ENCODE data around the gene CAPNS2. TPM values are rescaled to one million over a fixed set of nuclear protein-coding genes. Genes with fewer than 3 reads are reported as not detected.
"Not testable (repeated sequence)": the region's sequence is repeated elsewhere in the genome, so short reads cannot be mapped to it uniquely, and the experiment has no call there.

Gene CAPNS2
- total RNA-seq, 1 experiment from 2014 or later, result not detected

GRCh38 chr16:55567382-55567781, 898 bp downstream of the CAPNS2 start:
- no peak for DNase-seq (ENCODE audit: extremely low read depth, low read depth)

DNA sequence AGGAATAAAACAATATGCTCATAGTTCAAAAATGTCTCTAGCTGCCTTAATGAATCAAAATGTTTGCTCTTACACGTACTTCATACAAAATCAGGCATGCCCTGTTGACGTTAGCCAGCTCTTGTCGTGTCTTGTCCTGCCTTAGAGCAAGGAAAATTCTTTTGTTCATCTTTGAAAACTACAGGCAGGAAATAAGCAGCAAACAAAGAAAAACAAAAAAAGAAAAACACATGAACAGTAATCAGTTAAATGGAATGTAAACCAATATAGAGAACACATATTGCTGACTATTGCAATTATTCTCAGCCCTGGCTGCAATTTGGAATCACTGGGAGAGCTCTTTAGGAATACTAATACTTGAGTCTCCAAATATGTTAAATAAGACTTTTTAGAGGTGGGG, 1.7 kb downstream of the CAPNS2 start:
- no peak for DNase-seq (ENCODE audit: extremely low read depth, low read depth)

DNA sequence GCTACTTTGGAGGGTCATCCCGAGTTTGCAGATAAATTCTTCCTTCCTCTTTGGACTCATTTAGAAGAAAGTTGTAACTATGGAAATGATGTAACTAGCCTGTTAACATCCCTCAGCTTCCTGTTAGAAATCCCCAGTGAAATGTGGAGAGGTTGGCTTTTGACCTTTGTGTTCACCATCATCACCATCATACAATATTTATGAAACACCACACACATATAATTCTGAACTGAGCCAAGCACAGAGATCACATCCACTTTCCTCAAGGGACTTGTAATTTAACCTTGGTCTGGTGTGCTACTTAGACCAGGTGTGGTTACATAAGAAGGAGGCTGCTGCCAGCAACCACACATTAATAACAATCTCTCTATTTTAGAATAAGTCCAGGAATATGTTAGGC, 2.5 kb downstream of the CAPNS2 start:
- no peak for DNase-seq (ENCODE audit: extremely low read depth, low read depth)

DNA sequence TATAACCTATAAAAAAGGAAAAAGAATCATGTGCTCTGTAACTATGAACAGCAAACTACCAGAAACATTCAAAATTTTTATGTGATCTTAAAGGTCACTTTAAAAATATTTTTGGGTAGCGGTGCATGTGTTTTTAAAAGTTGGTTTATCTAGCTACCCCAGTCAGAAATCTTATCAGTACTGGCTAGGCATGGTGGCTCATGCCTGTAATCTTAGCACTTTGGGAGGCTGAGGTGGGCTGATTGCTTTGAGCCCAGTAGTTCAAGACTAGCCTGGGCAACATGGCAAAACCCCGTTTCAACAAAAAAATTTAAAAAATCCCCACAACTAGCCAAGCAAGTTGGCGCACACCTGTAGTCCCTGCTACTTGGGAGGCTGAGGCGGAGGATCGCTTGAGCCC, 3.7 kb downstream of the CAPNS2 start:
- DNase-seq (ENCODE audit: extremely low read depth, low read depth), result no peak

- DNase-seq (ENCODE audit: extremely low read depth, low read depth), result no peak
Measured at GRCh38 chr16:55571191-55571897, 4.9 kb downstream of the CAPNS2 start.

DNA sequence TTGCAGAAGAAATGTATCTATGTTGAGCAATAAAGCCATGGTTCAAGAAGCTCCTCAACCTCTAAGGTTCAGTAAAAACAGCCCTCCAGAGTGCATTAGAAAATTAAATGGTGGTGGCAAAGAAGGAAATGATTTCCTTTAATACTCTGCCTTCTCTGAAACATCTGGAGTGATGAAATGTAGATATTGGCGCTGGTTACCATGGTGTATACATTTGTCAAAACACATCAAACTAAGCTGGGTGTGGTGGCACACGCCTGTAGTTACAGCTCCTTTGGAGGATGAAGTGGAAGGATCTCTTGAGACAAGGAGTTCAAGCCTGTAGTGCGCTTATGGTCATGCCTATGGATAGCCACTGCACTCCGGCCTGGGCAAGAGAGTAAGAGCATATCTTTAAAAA, 6.0 kb downstream of the CAPNS2 start:
- no peak for DNase-seq (ENCODE audit: extremely low read depth, low read depth)

DNA sequence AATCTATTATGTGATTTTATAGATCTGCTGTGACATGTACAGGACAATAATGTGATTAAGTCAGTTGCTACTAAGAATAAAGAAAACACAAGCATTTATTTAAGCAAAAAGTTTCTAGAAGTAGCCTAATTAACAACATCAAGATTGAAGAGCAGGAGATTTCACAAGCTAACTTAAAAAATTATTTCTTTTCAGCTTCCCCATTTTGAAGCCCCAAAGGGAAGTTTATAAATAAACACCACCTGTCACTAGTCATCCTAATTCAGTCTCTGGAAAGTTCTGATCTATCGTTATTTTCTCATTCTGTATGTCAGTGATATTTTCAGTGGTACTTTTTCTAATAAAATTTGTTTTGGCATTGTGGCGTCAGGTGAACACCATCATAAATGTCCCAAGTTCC, 8.3 kb downstream of the CAPNS2 start:
- no peak for DNase-seq (ENCODE audit: extremely low read depth, low read depth)

- DNase-seq (ENCODE audit: extremely low read depth, low read depth), result no peak
Measured at GRCh38 chr16:55575496-55575895, 9.0 kb downstream of the CAPNS2 start.

DNA sequence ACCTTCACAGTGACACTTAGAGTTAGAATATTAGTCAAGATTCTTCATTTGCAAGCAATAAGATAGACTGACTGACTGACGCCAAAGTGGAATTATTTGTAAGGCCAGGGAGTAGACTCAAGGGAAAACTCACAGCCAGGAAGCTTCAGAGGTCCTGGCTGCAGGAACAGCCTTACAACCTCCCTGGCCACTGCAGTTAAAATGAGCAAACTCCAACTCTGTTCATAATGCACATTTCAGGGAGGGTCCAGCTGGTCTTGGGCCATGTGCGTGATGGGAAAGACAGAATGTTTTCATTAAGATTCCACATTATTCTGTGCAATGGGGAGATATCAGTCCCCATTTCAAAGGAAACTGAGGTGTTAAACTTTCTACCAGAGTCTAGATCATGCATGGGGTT, 9.9 kb downstream of the CAPNS2 start:
- DNase-seq (ENCODE audit: extremely low read depth, low read depth), result no peak

GRCh38 chr16:55577887-55578286, 11.4 kb downstream of the CAPNS2 start:
- no peak for DNase-seq (ENCODE audit: extremely low read depth, low read depth)

DNA sequence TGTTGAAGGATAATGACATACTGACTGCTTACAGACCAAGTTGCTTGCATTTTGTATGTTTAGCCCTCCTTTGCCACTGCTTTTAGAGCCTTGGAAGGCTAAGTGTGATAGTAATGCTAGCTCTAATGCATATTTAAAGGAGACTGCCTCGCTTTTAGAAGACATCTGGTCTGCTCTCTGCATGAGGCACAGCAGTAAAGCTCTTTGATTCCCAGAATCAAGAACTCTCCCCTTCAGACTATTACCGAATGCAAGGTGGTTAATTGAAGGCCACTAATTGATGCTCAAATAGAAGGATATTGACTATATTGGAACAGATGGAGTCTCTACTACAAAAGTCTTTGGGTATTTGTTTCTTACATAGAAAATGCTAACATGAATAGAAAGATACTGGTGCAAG, 19.1 kb downstream of the CAPNS2 start:
- no peak for DNase-seq (ENCODE audit: extremely low read depth, low read depth)

DNA sequence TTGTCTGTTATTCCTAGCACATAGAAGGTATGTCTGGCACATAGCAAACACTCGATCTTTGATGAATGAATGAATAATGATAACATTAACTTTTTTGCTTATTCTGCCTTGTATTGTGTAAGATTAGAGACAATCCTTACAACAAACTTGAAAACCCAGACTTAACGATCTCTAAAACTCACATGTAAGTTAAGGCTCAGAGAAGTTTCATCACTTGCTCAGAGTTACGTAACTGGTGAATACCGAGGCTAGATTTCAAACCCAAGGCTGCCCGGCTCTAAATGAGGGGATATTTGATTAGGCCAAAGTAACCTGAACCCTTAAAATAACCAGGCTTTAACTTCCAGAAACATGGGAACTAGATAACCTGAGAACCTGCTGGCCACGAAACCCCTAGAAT, 22.3 kb downstream of the CAPNS2 start:
- no peak for DNase-seq (ENCODE audit: extremely low read depth, low read depth)

DNA sequence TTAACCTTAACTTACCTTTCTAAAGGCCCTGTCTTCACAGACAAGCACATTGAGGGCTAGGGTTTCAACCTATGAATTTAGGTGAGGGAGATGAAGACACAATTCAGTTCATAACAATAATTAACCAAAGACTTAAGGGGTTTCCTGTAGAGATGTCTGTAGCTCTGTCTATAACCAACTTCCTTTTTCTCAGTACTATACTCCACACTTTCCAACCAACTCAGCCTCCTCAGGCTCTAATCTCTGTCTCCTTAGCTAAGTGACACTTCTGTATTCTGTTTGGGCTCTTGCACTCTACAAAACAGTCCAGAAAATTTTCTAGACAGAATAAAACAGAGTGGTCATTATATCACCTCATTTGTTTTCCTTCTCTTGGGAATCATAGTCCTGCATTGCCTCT, 25.8 kb downstream of the CAPNS2 start:
- DNase-seq (ENCODE audit: extremely low read depth, low read depth), result no peak

DNA sequence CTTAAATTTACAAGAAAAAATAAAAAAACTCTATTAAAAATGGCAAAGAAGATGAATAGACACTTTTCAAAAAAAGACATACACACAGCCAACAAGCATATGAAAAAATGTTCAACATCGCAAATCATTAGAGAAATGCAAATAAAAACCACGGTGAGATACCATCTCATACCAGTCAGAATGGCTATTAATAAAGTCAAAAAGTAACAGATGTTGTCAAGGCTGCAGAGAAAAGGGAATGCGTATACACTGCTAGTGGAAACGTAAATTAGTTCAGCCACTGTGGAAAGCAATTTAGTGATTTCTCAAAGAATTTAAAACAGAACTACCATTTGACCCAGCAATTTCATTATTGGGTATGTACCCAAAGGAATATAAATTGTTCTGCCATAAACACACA, 31.4 kb downstream of the CAPNS2 start:
- DNase-seq (ENCODE audit: extremely low read depth, low read depth), result no peak

DNA sequence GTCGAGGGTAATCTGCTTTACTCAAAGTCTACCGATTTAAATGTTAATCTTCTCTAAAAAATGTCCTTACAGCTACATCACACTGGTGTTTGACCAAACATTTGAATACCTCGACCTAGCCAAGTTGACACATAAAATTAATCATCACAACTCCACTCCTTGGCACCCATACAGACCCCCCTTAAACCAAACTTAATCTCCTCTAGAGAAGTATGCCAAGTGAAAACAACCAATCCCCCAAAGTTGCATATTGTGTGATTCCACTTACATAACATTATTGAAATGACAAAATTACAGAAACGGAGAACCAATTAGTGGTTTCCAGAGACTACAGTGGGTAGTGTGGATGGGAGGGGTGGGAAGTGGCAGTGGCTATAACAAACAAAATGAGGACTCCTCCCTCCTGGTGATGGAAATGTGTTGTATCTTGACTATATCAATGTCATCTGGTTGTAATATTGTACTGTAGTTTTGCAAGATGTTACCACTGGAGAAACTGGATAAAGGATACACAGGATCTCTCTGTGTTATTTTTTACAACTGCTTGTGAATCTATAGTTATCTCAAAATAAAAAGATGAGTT, 39.4 kb downstream of the CAPNS2 start:
- no peak for DNase-seq (ENCODE audit: extremely low read depth, low read depth)

DNA sequence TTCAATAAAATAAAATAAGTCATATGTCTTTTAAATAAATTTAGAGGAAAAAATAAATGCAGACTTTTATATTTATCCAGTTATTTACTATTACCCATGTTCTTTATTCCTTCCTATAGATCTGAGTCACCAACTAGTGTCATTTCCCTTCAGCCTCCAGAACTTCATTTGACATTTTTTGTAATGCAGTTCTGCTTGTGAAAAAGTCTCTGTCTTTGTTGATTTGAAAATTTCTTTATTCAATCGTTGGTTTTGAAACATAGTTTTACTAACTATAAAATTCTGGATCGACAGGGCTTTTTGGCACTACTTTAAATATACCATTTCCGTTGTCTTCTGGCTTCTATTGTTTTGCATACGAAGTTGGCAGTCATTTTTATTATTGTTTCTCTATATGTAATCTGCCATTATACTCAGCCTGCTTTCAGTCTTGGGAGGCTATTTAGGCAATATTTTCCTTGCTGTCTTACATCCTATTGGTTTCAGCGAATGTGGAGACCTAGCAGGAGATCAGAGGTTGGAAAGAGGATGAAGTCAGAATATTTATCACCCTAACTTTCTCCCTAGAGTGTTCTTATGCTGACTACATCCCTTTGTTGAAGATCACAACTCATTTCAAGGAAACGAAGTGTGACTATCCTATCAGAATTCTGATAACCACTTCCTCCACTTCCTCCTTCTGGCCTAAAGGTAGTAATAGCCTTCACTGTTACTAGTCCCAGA, 47.3 kb downstream of the CAPNS2 start:
- no peak for DNase-seq (ENCODE audit: extremely low read depth, low read depth)

- no peak for DNase-seq (ENCODE audit: extremely low read depth, low read depth)
Measured at GRCh38 chr16:55615071-55615470, 48.6 kb downstream of the CAPNS2 start.

- DNase-seq (ENCODE audit: extremely low read depth, low read depth), result not testable (repeated sequence)
Measured at GRCh38 chr16:55615670-55616069, 49.2 kb downstream of the CAPNS2 start.

All from NCI-H460 (cell line).